GM12878 (cell line): ENCODE results near the gene SNCA. TPM values are rescaled to one million over a fixed set of nuclear protein-coding genes. Genes with fewer than 3 reads are reported as not detected.

ENCODE experiments used
- ATAC-seq: fragments of 200-7000 bp; cut with Tn5 transposase; 3 replicates; pipeline ENCODE4 v1.9.1; 2020; ENCODE audit warnings: mild to moderate bottlenecking, moderate library complexity
- BruUV-seq: library from RNA; stranded (reverse); fragments of 400-500 nt; replicated peaks from 2 replicates; lab custom pipeline; 2021; lab: Mats Ljungman, UMichigan
- CTCF ChIA-PET: fragments of 300-600 bp; sonication (Branson Sonifier 250); formaldehyde crosslinking; extraction: SDS; loops from one replicate; lab custom pipeline; 2021; ENCODE audit warnings: inconsistent platforms; lab: Yijun Ruan, JAX
- POLR2A ChIA-PET: fragments of 350-600 bp; formaldehyde crosslinking; extraction: SDS; loops from one replicate; lab custom pipeline; 2021; ENCODE audit warnings: inconsistent platforms; lab: Charles Lee
- RAD21 ChIA-PET: fragments of 300-600 bp; sonication (Branson Sonifier 250); formaldehyde crosslinking; loops from one replicate; lab custom pipeline; 2023; ENCODE audit warnings: antibody characterized with exemption; ENCODE audit not compliant: unreplicated experiment; lab: Charles Lee
- SMC1A ChIA-PET: fragments of 300-600 bp; sonication (Branson Sonifier 250); formaldehyde crosslinking; loops from one replicate; lab custom pipeline; 2023; ENCODE audit not compliant: unreplicated experiment, uncharacterized antibody; lab: Charles Lee
- DNase-seq: peaks from one replicate; pipeline ENCODE4 v3.0.0-alpha.2; 2011; ENCODE audit warnings: low read depth, low spot score
- FAIRE-seq: peaks from 3 replicates; lab custom pipeline; 2011; peaks lifted over from hg19 to GRCh38; lab: Jason Lieb, UNC
- H2AFZ ChIP-seq: 2 replicates; pipeline ENCODE4 v1.6.0; 2011; ENCODE audit warnings: low read depth, low read length, control low read depth; ENCODE audit not compliant: control insufficient read depth
- H3K27ac ChIP-seq: 2 replicates; pipeline ENCODE4 v1.5.1; 2011; ENCODE audit warnings: control low read depth; ENCODE audit not compliant: control insufficient read depth, insufficient read depth
- H3K27me3 ChIP-seq, 2 experiments: replicated peaks in 1 of 2; 2 replicates each; pipeline versions ENCODE4 v1.6.0 to v1.6.1; 2011; ENCODE audit warnings: low read length in 1 of 2; ENCODE audit not compliant: control insufficient read depth in 2 of 2, insufficient read depth in 2 of 2
- H3K36me3 ChIP-seq, 2 experiments: 2 replicates each; pipeline ENCODE4 v1.5.1; 2011; ENCODE audit warnings: low read length in 1 of 2; ENCODE audit not compliant: control insufficient read depth in 2 of 2, insufficient read depth in 2 of 2
- H3K4me1 ChIP-seq: 2 replicates; pipeline ENCODE4 v1.6.1; 2011; ENCODE audit warnings: mild to moderate bottlenecking, low read length, moderate library complexity, mixed read lengths; ENCODE audit not compliant: control insufficient read depth, insufficient read depth
- H3K4me2 ChIP-seq: 2 replicates; pipeline ENCODE4 v1.6.0; 2011; ENCODE audit warnings: control low read depth; ENCODE audit not compliant: control insufficient read depth, insufficient read depth
- H3K4me3 ChIP-seq: fragments of 200-600 bp; sonication (generic); 2 replicates; pipeline ENCODE4 v1.5.1; 2016
- H3K79me2 ChIP-seq: 2 replicates; pipeline ENCODE4 v1.6.0; 2011; ENCODE audit warnings: low read length; ENCODE audit not compliant: control insufficient read depth, insufficient read depth
- H3K9ac ChIP-seq: 2 replicates; pipeline ENCODE4 v1.8.0; 2011; ENCODE audit warnings: low read length, control low read depth, mixed read lengths; ENCODE audit not compliant: control insufficient read depth, insufficient read depth
- H3K9me3 ChIP-seq: replicated peaks from 3 replicates; pipeline ENCODE4 v1.5.1; 2011; ENCODE audit warnings: mild to moderate bottlenecking, low read length; ENCODE audit not compliant: control insufficient read depth, insufficient read depth
- H4K20me1 ChIP-seq: 2 replicates; pipeline ENCODE4 v1.6.0; 2011; ENCODE audit not compliant: control insufficient read depth, insufficient read depth
- CHD4 ChIP-seq: fragments of 200-600 bp; sonication (generic); IDR thresholded peaks from 2 replicates; pipeline ENCODE4 v1.6.1; 2016; ENCODE audit warnings: mild to moderate bottlenecking
- EGR1 ChIP-seq, 2 experiments: IDR thresholded peaks; 1 replicate in 1 of 2; 2 replicates in 1 of 2; pipeline ENCODE4 v1.6.1; 2011 to 2012; ENCODE audit warnings: low read depth in 2 of 2, low read length in 2 of 2, borderline replicate concordance in 1 of 2, mild to moderate bottlenecking in 1 of 2, moderate library complexity in 1 of 2
- GABPA ChIP-seq: IDR thresholded peaks from 2 replicates; pipeline ENCODE4 v1.6.1; 2014; ENCODE audit warnings: antibody characterized with exemption, low read depth, mild to moderate bottlenecking, inconsistent platforms
- HCFC1 ChIP-seq: fragments of 150-350 bp; IDR thresholded peaks from 2 replicates; pipeline ENCODE4 v1.6.1; 2014; ENCODE audit warnings: low read length
- HDAC6 ChIP-seq: fragments of 200-600 bp; sonication (generic); IDR thresholded peaks from one replicate; pipeline ENCODE4 v1.8.0; 2017; ENCODE audit warnings: antibody characterized with exemption; ENCODE audit not compliant: unreplicated experiment
- IKZF2 ChIP-seq, 2 experiments: fragments of 450-650 bp; IDR thresholded peaks; 2 replicates each; pipeline ENCODE4 v1.6.1; 2017; ENCODE audit warnings: mild to moderate bottlenecking in 2 of 2, moderate library complexity in 2 of 2
- KAT2A ChIP-seq: conservative IDR thresholded peaks from 2 replicates; pipeline ENCODE4 v1.6.1; 2011; ENCODE audit warnings: low read depth, low read length; ENCODE audit not compliant: control insufficient read depth
- MXI1 ChIP-seq: fragments of 150-350 bp; IDR thresholded peaks from 2 replicates; pipeline ENCODE4 v1.6.1; 2011; ENCODE audit warnings: low read depth, mild to moderate bottlenecking, inconsistent platforms, low read length, improper control_type of control experiment
- NBN ChIP-seq: fragments of 450-650 bp; IDR thresholded peaks from 2 replicates; pipeline ENCODE4 v1.6.1; 2016
- POLR2AphosphoS2 ChIP-seq: IDR thresholded peaks from 2 replicates; pipeline ENCODE4 v1.6.1; 2011; ENCODE audit warnings: low read depth, mild to moderate bottlenecking, low read length, improper control_type of control experiment, moderate library complexity
- POLR2AphosphoS5 ChIP-seq: IDR thresholded peaks from 2 replicates; pipeline ENCODE4 v1.6.1; 2011; ENCODE audit warnings: mild to moderate bottlenecking, low read length, inconsistent platforms
- SMC3 ChIP-seq: IDR thresholded peaks from 2 replicates; pipeline ENCODE4 v1.6.1; 2011; ENCODE audit warnings: low read length, improper control_type of control experiment, borderline replicate concordance
- TCF3 ChIP-seq: IDR thresholded peaks from 2 replicates; pipeline ENCODE4 v1.6.1; 2012; ENCODE audit warnings: low read depth, mild to moderate bottlenecking, low read length, borderline replicate concordance; ENCODE audit not compliant: insufficient read depth
- WGBS: methylation state at CpG from one replicate; pipeline ENCODE4 v1.1.6; 2016; ENCODE audit warnings: low lambda C conversion rate; ENCODE audit not compliant: insufficient replicate concordance, insufficient coverage; ENCODE audit errors: missing lambda C conversion rate; 5-methylcytosine and 5-hydroxymethylcytosine counted together
- in situ Hi-C: fragments of 300-500 bp; cut with MboI; formaldehyde crosslinking; loops from 9 replicates; pipeline ENCODE4 v1.14.3; 2018; ENCODE audit warnings: mixed read lengths
- intact Hi-C: fragments of 100-400 bp; cut with micrococcal nuclease; formaldehyde crosslinking; loops from one replicate; pipeline ENCODE4 v1.14.2; 2022; ENCODE audit not compliant: unreplicated experiment
- polyA plus RNA-seq, 11 experiments: library from polyadenylated mRNA; depleted of rRNA in 4 of 11; unstranded in 6 of 11; stranded (reverse) in 5 of 11; fragments of >200 nt; fragmentation: Nextera tagmentation in 4 of 11; fragmentation: Illumina TruSeq in 1 of 11; extraction: Ambion mirVana in 4 of 11; extraction: Trizol in 1 of 11; gene quantifications; 1 replicate in 1 of 11; 2 replicates in 10 of 11; pipeline versions ENCODE4 v1.2.1 to v1.2.3, GENCODE V29; 2011 to 2016; ENCODE audit warnings: inconsistent platforms in 2 of 11, missing spikeins in 2 of 11, low read depth in 1 of 11
- total RNA-seq, 4 experiments: library from RNA; depleted of rRNA in 3 of 4; stranded (reverse); fragments of >200 nt in 3 of 4; fragmentation: Illumina TruSeq in 1 of 4; extraction: Trizol in 1 of 4; gene quantifications; 2 replicates each; pipeline versions ENCODE4 v1.2.1 to v1.2.3, GENCODE V29; 2013 to 2021
- TF ChIP-seq, protein P1 (sequence below): IDR thresholded peaks from 2 replicates; pipeline ENCODE4 v1.6.1; 2012; ENCODE audit warnings: low read length, inconsistent platforms
- TF ChIP-seq, protein P2 (sequence below): fragments of 450-650 bp; IDR thresholded peaks from 2 replicates; pipeline ENCODE4 v1.6.1; 2018; ENCODE audit warnings: borderline replicate concordance, mild to moderate bottlenecking; ENCODE audit not compliant: partially characterized antibody
- TF ChIP-seq, protein P3 (sequence below): fragments of 450-650 bp; IDR thresholded peaks from 2 replicates; pipeline ENCODE4 v1.6.1; 2017; ENCODE audit warnings: low read depth, mild to moderate bottlenecking, moderate library complexity

The SNCA gene
- total and polyA plus RNA-seq, 10 of the 15 experiments (the other 5 are each of a cell fraction or from before 2014, with no cell fraction given), result 0.22 TPM; not detected in 9

DNA sequence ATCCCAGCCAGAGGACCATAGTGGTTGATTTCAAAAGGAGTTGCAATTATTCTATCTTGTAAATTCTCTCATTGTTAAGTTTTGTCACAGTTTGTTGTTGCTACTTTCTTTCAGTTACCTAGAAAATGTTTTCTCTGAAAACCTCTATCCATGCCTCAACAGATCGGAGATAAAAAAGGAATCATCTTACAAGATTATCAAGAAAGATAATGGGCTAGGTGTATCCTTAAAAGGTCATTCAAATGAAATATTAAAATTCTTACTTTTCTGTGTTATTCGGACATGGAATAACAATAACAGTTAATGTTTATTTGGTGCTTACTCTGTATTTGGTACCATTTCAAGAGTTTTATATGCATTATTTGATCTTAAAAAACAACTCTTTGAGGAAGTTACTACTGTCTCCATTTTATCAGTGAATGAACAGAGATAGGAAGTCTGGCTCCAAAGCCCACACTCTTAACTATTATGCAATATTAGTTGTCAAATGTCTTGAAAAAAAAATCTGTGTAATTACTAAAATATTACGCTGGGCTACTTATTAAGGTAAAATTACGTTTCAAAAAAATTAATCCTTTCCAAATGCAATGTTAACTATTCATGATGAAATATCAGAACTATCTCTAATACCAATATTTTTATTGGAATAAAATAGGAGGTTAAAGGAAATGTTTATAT, 97.5 kb downstream of the SNCA start:
- ChIA-PET POLR2A (no interaction called here), RAD21 (no interaction called here), SMC1A (interaction anchor here (0.8 kb wide), 1 partner anchor 10 kb away, joined by 4 read pairs; no protein-coding TSS in a partner anchor)
- no peak for ATAC-seq
- Histone ChIP-seq H3K4me2 (no peak overlapping the region), H2AFZ (no peak overlapping the region), H4K20me1 (no peaks in the 10 kb centered on the region), H3K9ac (no peak overlapping the region), H3K9me3 (no peaks in the 10 kb centered on the region), H3K79me2 (no peaks in the 10 kb centered on the region), H3K27ac (no peak overlapping the region), H3K36me3 (no peaks in the 10 kb centered on the region)
- WGBS, result 33% methylated on average over 4 of the region's 4 CpGs
- in situ Hi-C loops, result no loop called here
- no TSS peak for BruUV-seq
- TF ChIP-seq HCFC1, result no peak
- TF ChIP-seq, protein P1, sequence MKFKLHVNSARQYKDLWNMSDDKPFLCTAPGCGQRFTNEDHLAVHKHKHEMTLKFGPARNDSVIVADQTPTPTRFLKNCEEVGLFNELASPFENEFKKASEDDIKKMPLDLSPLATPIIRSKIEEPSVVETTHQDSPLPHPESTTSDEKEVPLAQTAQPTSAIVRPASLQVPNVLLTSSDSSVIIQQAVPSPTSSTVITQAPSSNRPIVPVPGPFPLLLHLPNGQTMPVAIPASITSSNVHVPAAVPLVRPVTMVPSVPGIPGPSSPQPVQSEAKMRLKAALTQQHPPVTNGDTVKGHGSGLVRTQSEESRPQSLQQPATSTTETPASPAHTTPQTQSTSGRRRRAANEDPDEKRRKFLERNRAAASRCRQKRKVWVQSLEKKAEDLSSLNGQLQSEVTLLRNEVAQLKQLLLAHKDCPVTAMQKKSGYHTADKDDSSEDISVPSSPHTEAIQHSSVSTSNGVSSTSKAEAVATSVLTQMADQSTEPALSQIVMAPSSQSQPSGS, result no peak
- no peak for TF ChIP-seq NBN
- TF ChIP-seq, protein P2, sequence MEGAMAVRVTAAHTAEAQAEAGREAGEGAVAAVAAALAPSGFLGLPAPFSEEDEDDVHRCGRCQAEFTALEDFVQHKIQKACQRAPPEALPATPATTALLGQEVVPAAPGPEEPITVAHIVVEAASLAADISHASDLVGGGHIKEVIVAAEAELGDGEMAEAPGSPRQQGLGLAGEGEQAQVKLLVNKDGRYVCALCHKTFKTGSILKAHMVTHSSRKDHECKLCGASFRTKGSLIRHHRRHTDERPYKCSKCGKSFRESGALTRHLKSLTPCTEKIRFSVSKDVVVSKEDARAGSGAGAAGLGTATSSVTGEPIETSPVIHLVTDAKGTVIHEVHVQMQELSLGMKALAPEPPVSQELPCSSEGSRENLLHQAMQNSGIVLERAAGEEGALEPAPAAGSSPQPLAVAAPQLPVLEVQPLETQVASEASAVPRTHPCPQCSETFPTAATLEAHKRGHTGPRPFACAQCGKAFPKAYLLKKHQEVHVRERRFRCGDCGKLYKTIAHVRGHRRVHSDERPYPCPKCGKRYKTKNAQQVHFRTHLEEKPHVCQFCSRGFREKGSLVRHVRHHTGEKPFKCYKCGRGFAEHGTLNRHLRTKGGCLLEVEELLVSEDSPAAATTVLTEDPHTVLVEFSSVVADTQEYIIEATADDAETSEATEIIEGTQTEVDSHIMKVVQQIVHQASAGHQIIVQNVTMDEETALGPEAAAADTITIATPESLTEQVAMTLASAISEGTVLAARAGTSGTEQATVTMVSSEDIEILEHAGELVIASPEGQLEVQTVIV, result no peak
- no peak for TF ChIP-seq HDAC6
- no peak for TF ChIP-seq SMC3
- TF ChIP-seq EGR1 (IDR thresholded peaks at IDR 0.05; ENCODE audit: borderline replicate concordance in 1 of 2, low read depth in 2 of 2, low read length in 2 of 2), result no peak
- TF ChIP-seq TCF3, result no peak
- TF ChIP-seq, protein P3, sequence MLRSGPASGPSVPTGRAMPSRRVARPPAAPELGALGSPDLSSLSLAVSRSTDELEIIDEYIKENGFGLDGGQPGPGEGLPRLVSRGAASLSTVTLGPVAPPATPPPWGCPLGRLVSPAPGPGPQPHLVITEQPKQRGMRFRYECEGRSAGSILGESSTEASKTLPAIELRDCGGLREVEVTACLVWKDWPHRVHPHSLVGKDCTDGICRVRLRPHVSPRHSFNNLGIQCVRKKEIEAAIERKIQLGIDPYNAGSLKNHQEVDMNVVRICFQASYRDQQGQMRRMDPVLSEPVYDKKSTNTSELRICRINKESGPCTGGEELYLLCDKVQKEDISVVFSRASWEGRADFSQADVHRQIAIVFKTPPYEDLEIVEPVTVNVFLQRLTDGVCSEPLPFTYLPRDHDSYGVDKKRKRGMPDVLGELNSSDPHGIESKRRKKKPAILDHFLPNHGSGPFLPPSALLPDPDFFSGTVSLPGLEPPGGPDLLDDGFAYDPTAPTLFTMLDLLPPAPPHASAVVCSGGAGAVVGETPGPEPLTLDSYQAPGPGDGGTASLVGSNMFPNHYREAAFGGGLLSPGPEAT, result no peak
- TF ChIP-seq KAT2A, result no peak
- TF ChIP-seq POLR2AphosphoS2, result no peak
- TF ChIP-seq MXI1, result no peak
- TF ChIP-seq GABPA, result no peak
- no peak for TF ChIP-seq IKZF2 (IDR thresholded peaks at IDR 0.05)
- no peak for TF ChIP-seq CHD4
- no peak for TF ChIP-seq POLR2AphosphoS5
- TF ChIP-seq, all 136 proteins: peak for 0
- Histone ChIP-seq H3K4me3 (no peak overlapping the region), H3K27me3 (no peaks in the 10 kb centered on the region), H3K4me1 (no peaks in the 10 kb centered on the region)
- intact Hi-C loops, result no loop called here
- FAIRE-seq (no peak), DNase-seq (no peak)
- CTCF ChIA-PET, result no interaction called here
